Thyroid gland (tissue), 4 donors: ENCODE results near the gene CSRNP3. TPM values are rescaled to one million over a fixed set of nuclear protein-coding genes. Genes with fewer than 3 reads are reported as not detected.

Source experiments
- DNase-seq, 2 donors: peaks; one replicate each; pipeline ENCODE4 v3.0.0-alpha.2; 2019
- H3K27ac ChIP-seq, 3 donors: fragments of 200-600 bp; sonication (generic); 1 replicate in 2 of 3; 2 replicates in 1 of 3; pipeline ENCODE4 v1.5.1; 2016 to 2019; ENCODE audit warnings: mild to moderate bottlenecking in 1 of 3, moderate library complexity in 1 of 3
- H3K27me3 ChIP-seq: fragments of 200-600 bp; sonication (generic); one replicate; pipeline ENCODE4 v1.5.1; 2019
- H3K36me3 ChIP-seq, 2 donors: fragments of 200-600 bp; sonication (generic); one replicate each; pipeline ENCODE4 v1.5.1; 2016 to 2019
- H3K4me1 ChIP-seq, 2 donors: fragments of 200-600 bp; sonication (generic); one replicate each; pipeline ENCODE4 v1.5.1; 2017 to 2019
- H3K4me3 ChIP-seq, 3 donors: fragments of 200-600 bp; sonication (generic); replicated peaks in 1 of 3; 1 replicate in 2 of 3; 2 replicates in 1 of 3; pipeline ENCODE4 v1.5.1; 2016; ENCODE audit warnings: mild to moderate bottlenecking in 1 of 3
- H3K9me3 ChIP-seq: fragments of 200-600 bp; sonication (generic); one replicate; pipeline ENCODE4 v1.5.1; 2017
- POLR2A ChIP-seq, 2 donors: fragments of 450-650 bp; IDR thresholded peaks; one replicate each; pipeline ENCODE4 v1.6.1; 2017; ENCODE audit warnings: antibody characterized with exemption in 2 of 2, mild to moderate bottlenecking in 2 of 2, moderate library complexity in 1 of 2
- WGBS, 2 donors: methylation state at CpG; one replicate each; pipeline ENCODE4 v1.1.5; 2017; 5-methylcytosine and 5-hydroxymethylcytosine counted together
- intact Hi-C: fragments of 100-400 bp; cut with DNase I; formaldehyde crosslinking; loops from one replicate; pipeline ENCODE4 v1.15.1; 2023
- total RNA-seq, 4 donors: library from RNA; depleted of rRNA; stranded (reverse); fragments of >200 nt; gene quantifications; one replicate each; pipeline ENCODE4 v1.2.3, GENCODE V29; 2016
- TF ChIP-seq, protein P1 (sequence below), 6 experiments: fragments of 200-600 bp in 3 of 6; fragments of 450-650 bp in 3 of 6; sonication (generic) in 3 of 6; IDR thresholded peaks; one replicate each; pipeline ENCODE4 v1.5.1; 2016 to 2019; ENCODE audit warnings: antibody characterized with exemption in 6 of 6, mild to moderate bottlenecking in 2 of 6, inconsistent platforms in 1 of 6, moderate library complexity in 1 of 6

CSRNP3 gene
- total RNA-seq, 4 donors from 2014 or later: 6.0 to 16.5 (median 9.9) TPM

- Histone ChIP-seq H3K4me1 (peaks cover 24 to 26% of the 10 kb centered on the region in 2 donors), H3K27me3 (no peaks in the 10 kb centered on the region), H3K9me3 (no peaks in the 10 kb centered on the region), H3K27ac (no peak overlapping the region), H3K4me3 (no peak overlapping the region), H3K36me3 (no peaks in the 10 kb centered on the region)
- no peak for DNase-seq
- intact Hi-C loops: no loop called here
- TF ChIP-seq, protein P1, sequence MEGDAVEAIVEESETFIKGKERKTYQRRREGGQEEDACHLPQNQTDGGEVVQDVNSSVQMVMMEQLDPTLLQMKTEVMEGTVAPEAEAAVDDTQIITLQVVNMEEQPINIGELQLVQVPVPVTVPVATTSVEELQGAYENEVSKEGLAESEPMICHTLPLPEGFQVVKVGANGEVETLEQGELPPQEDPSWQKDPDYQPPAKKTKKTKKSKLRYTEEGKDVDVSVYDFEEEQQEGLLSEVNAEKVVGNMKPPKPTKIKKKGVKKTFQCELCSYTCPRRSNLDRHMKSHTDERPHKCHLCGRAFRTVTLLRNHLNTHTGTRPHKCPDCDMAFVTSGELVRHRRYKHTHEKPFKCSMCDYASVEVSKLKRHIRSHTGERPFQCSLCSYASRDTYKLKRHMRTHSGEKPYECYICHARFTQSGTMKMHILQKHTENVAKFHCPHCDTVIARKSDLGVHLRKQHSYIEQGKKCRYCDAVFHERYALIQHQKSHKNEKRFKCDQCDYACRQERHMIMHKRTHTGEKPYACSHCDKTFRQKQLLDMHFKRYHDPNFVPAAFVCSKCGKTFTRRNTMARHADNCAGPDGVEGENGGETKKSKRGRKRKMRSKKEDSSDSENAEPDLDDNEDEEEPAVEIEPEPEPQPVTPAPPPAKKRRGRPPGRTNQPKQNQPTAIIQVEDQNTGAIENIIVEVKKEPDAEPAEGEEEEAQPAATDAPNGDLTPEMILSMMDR (IDR thresholded peaks at IDR 0.05): no peak
- TF ChIP-seq POLR2A (IDR thresholded peaks at IDR 0.05): no peak
- WGBS, 2 donors: 89 to 94% methylated on average over 2 of the region's 2 CpGs
These were observed 217.3 kb downstream of the CSRNP3 start for GRCh38 chr2:165686800-165687199.

GRCh38 chr2:165687426-165688002 is 218.0 kb downstream of the CSRNP3 start:
- no peak for TF ChIP-seq POLR2A (IDR thresholded peaks at IDR 0.05)
- TF ChIP-seq, protein P1 (IDR thresholded peaks at IDR 0.05): no peak
- H3K4me1 ChIP-seq: peaks cover 18 to 20% of the 10 kb centered on the region in 2 donors
- intact Hi-C loops: no loop called here
- 73 to 76% methylated on average over 4 of the region's 4 CpGs for WGBS, 2 donors
- no peak for DNase-seq
- no peak overlapping the region for H3K27ac ChIP-seq
- H3K36me3 ChIP-seq: no peaks in the 10 kb centered on the region
- no peaks in the 10 kb centered on the region for H3K27me3 ChIP-seq
- H3K9me3 ChIP-seq: no peaks in the 10 kb centered on the region
- H3K4me3 ChIP-seq: no peak overlapping the region

GRCh38 chr2:165691615-165692014 is 222.1 kb downstream of the CSRNP3 start:
- H3K4me1 ChIP-seq: no peaks in the 10 kb centered on the region
- intact Hi-C loops: no loop called here
- H3K27ac ChIP-seq: no peak overlapping the region
- H3K27me3 ChIP-seq: no peaks in the 10 kb centered on the region
- H3K4me3 ChIP-seq: no peak overlapping the region
- no peaks in the 10 kb centered on the region for H3K36me3 ChIP-seq
- TF ChIP-seq, protein P1 (IDR thresholded peaks at IDR 0.05): no peak
- no peak for TF ChIP-seq POLR2A (IDR thresholded peaks at IDR 0.05)
- 66 to 82% methylated on average over 7 of the region's 7 CpGs for WGBS, 2 donors
- H3K9me3 ChIP-seq: no peaks in the 10 kb centered on the region
- no peak for DNase-seq

DNA sequence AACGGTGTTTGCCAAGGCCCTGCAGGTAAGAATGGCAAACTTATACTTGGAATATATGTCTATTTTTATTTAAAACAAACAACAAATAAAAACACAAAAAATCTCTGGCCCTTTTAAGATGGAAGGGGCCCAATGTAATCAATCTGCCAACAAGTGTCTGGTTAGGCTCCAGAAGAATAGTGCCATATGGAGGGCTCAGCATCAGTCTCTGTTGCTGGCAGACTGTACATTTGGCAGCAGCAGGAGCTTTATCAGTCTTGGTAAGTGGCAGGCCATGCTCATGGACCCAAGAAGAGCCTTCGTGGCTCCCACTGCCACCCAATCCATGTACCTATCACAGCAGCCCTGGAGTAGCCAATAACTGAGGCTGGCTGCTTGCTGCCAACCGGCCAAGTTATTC is 223.4 kb downstream of the CSRNP3 start:
- TF ChIP-seq POLR2A (IDR thresholded peaks at IDR 0.05): no peak
- Histone ChIP-seq H3K4me3 (no peak overlapping the region), H3K4me1 (peaks cover 6 to 8% of the 10 kb centered on the region in 2 donors), H3K27ac (no peak overlapping the region), H3K9me3 (no peaks in the 10 kb centered on the region), H3K27me3 (no peaks in the 10 kb centered on the region), H3K36me3 (no peaks in the 10 kb centered on the region)
- DNase-seq: no peak
- WGBS, 2 donors: 90 to 96% methylated on average over 3 of the region's 3 CpGs
- intact Hi-C loops: no loop called here

DNA sequence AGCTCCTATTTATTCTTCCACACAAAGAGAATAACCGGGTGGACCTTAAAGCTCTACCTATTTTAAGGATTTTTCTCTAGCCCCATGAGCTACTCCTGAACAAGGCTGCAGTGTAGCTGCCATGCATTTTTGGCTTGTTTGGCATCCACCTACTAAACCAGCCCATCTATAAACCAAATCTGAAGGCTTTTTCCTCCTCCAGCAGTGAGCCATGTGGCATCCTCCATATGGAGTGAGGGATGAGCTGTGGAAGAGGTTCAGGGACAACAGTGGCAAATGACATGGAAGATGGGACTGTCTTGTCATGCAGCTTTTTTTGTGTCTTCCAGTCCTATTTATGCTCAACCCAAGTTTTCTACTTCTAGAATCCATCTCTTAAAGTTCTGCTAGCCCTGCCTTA is 224.3 kb downstream of the CSRNP3 start:
- Histone ChIP-seq H3K36me3 (no peaks in the 10 kb centered on the region), H3K4me1 (peaks cover 11 to 14% of the 10 kb centered on the region in 2 donors), H3K4me3 (no peak overlapping the region), H3K27ac (no peak overlapping the region), H3K9me3 (no peaks in the 10 kb centered on the region), H3K27me3 (no peaks in the 10 kb centered on the region)
- WGBS, 2 donors: 95 to 98% methylated on average over 1 of the region's 1 CpG
- intact Hi-C loops: no loop called here
- no peak for DNase-seq
- TF ChIP-seq, protein P1 (IDR thresholded peaks at IDR 0.05): no peak
- TF ChIP-seq POLR2A (IDR thresholded peaks at IDR 0.05): no peak
